Measurements from ENCODE around the gene TRMT10B.

The TRMT10B gene

DNA sequence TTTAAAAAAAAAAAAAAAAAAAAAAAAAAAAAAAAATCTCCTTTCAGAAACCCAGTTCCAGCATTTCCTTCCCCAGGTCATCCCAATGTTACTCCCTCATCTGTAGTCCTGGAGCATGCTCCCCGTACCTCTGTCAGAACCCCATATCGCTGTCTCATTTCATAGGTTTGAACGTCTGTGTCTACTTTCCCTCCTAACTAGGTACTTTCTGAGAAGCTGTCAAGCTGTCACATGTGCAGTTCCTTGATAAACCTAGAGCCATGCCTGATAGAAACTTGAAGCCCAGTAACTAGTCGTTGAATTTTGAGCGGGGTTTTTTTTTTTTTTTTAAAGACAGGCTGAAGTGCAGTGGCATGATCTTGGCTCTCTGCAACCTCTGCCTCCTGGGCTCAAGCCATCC lies 15.7 kb downstream of the TRMT10B start:
- CTCF ChIA-PET: no interaction called here
- DNase-seq (ENCODE audit: extremely low spot score): no peak
- TF ChIP-seq ZNF384 (IDR thresholded peaks at IDR 0.05) (no peak), FOXM1 (IDR thresholded peaks at IDR 0.05; ENCODE audit: borderline replicate concordance) (no peak), ELF4 (IDR thresholded peaks at IDR 0.05) (no peak), ARNT (IDR thresholded peaks at IDR 0.05) (no peak), BHLHE40 (IDR thresholded peaks at IDR 0.05; ENCODE audit: borderline replicate concordance) (no peak), TARDBP (IDR thresholded peaks at IDR 0.05) (no peak), FOXA1 (IDR thresholded peaks at IDR 0.05) (no peak), SUZ12 (IDR thresholded peaks at IDR 0.05) (no peak), PKNOX1 (IDR thresholded peaks at IDR 0.05) (no peak), FOXK2 (IDR thresholded peaks at IDR 0.05) (no peak), L3MBTL2 (conservative IDR thresholded peaks at IDR 0.05) (no peak), CTBP1 (IDR thresholded peaks at IDR 0.05; ENCODE audit: borderline replicate concordance) (no peak), SP1 (IDR thresholded peaks at IDR 0.05) (no peak), HDGF (IDR thresholded peaks at IDR 0.05; ENCODE audit: borderline replicate concordance) (no peak), LEF1 (IDR thresholded peaks at IDR 0.05; ENCODE audit: borderline replicate concordance) (no peak), NFRKB (IDR thresholded peaks at IDR 0.05) (no peak)
- POLR2A ChIA-PET: no interaction called here

GRCh38 chr9:37769995-37770394 lies 16.4 kb downstream of the TRMT10B start:
- POLR2A ChIA-PET: no interaction called here
- CTCF ChIA-PET: no interaction called here

DNA sequence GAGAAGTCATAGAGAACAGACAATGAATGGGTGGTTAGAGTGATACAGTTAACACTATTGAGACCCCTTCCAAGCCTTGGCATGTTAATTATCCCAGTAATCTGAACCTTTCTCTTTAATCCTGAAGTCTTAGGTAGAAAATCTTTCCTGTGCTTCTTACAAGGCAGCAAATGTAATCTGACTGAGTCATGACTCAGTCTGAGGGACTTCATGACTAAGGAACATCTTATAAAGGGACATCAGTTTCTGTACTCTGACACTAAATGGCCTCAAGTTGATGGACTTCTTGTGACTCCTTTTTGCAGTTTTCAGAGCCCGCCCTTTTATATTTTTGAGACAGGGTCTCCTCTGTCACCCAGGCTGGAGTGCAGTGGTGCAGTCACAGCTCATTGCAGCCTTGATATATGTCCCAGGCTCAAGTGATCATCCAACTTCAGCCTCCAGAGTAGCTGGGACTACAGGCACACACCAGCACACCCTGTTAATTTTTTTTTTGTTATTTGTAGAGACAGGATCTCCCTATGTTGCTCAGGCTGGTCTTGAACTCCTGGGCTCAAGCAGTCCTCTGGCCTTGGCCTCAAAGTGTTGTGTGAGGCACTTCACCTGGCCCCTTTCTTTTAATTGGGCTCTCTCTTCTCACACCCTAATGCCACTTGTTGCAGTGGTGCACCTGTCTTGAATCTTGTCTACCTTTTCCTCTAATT lies 21.8 kb downstream of the TRMT10B start:
- DNase-seq (ENCODE audit: extremely low spot score): no peak
- ChIA-PET CTCF (no interaction called here), POLR2A (interaction anchor here (0.7 to 1.5 kb wide), 2 partner anchors 10 to 133 kb away, joined by 4 to 8 read pairs; partner anchors contain the start of gene EXOSC3)
- TF ChIP-seq FOXK2 (IDR thresholded peaks at IDR 0.05) (no peak), L3MBTL2 (conservative IDR thresholded peaks at IDR 0.05) (no peak), FOXA1 (IDR thresholded peaks at IDR 0.05) (no peak), ZNF384 (IDR thresholded peaks at IDR 0.05) (no peak), ELF4 (IDR thresholded peaks at IDR 0.05) (no peak)

More at GRCh38 chr9:37769995-37770394, 16.4 kb downstream of the TRMT10B start:
- TF ChIP-seq CTBP1 (IDR thresholded peaks at IDR 0.05; ENCODE audit: borderline replicate concordance) (no peak), L3MBTL2 (conservative IDR thresholded peaks at IDR 0.05) (no peak), FOXM1 (IDR thresholded peaks at IDR 0.05; ENCODE audit: borderline replicate concordance) (no peak), SP1 (IDR thresholded peaks at IDR 0.05) (no peak)
- no peak for DNase-seq (ENCODE audit: extremely low spot score)

GRCh38 chr9:37776328-37776727 lies 22.7 kb downstream of the TRMT10B start:
- TF ChIP-seq FOXA1 (IDR thresholded peaks at IDR 0.05): no peak
- no peak for TF ChIP-seq ELF4 (IDR thresholded peaks at IDR 0.05)
- TF ChIP-seq LEF1 (IDR thresholded peaks at IDR 0.05; ENCODE audit: borderline replicate concordance): no peak
- no peak for TF ChIP-seq FOXM1 (IDR thresholded peaks at IDR 0.05; ENCODE audit: borderline replicate concordance)
- TF ChIP-seq SP1 (IDR thresholded peaks at IDR 0.05): no peak
- no peak for TF ChIP-seq TARDBP (IDR thresholded peaks at IDR 0.05)
- no peak for TF ChIP-seq SUZ12 (IDR thresholded peaks at IDR 0.05)
- no peak for TF ChIP-seq CTBP1 (IDR thresholded peaks at IDR 0.05; ENCODE audit: borderline replicate concordance)
- TF ChIP-seq L3MBTL2 (conservative IDR thresholded peaks at IDR 0.05): no peak
- TF ChIP-seq NFRKB (IDR thresholded peaks at IDR 0.05): no peak
- DNase-seq (ENCODE audit: extremely low spot score): no peak
- CTCF ChIA-PET: no interaction called here
- POLR2A ChIA-PET: no interaction called here

DNA sequence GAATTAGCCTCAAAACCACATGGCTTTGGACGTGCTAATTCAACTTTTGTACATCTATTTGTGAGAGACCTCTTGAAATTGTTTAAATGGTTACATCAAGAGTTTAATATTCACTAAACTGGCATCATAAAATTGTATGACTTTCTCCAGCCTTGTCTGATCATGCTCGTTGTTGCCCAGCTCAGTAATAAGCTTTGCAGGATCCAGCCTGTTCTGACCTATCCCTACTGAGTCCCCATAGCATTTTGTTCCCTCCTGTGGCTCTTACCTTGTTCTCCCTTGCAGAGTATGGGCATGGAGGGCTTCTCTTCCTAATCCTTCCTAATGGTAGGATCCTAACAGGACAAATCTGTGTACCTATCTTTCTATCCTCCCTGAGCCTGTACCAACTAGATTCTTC lies 24.9 kb downstream of the TRMT10B start:
- POLR2A ChIA-PET: interaction anchor here (1.3 to 1.4 kb wide), 2 partner anchors 21 to 293 kb away, joined by 3 to 4 read pairs; partner anchors contain the start of gene POLR1E
- TF ChIP-seq TARDBP (IDR thresholded peaks at IDR 0.05): no peak
- TF ChIP-seq SUZ12 (IDR thresholded peaks at IDR 0.05): no peak
- TF ChIP-seq LEF1 (IDR thresholded peaks at IDR 0.05; ENCODE audit: borderline replicate concordance): no peak
- TF ChIP-seq SP1 (IDR thresholded peaks at IDR 0.05): no peak
- no peak for TF ChIP-seq PKNOX1 (IDR thresholded peaks at IDR 0.05)
- no peak for TF ChIP-seq L3MBTL2 (conservative IDR thresholded peaks at IDR 0.05)
- no peak for TF ChIP-seq ARNT (IDR thresholded peaks at IDR 0.05)
- TF ChIP-seq FOXK2 (IDR thresholded peaks at IDR 0.05): no peak
- no peak for TF ChIP-seq ZNF384 (IDR thresholded peaks at IDR 0.05)
- no peak for TF ChIP-seq HDGF (IDR thresholded peaks at IDR 0.05; ENCODE audit: borderline replicate concordance)
- TF ChIP-seq NFRKB (IDR thresholded peaks at IDR 0.05): no peak
- no peak for TF ChIP-seq ELF4 (IDR thresholded peaks at IDR 0.05)
- no peak for TF ChIP-seq CTBP1 (IDR thresholded peaks at IDR 0.05; ENCODE audit: borderline replicate concordance)
- TF ChIP-seq FOXM1 (IDR thresholded peaks at IDR 0.05; ENCODE audit: borderline replicate concordance): no peak
- no peak for TF ChIP-seq FOXA1 (IDR thresholded peaks at IDR 0.05)
- no peak for TF ChIP-seq BHLHE40 (IDR thresholded peaks at IDR 0.05; ENCODE audit: borderline replicate concordance)
- DNase-seq (ENCODE audit: extremely low spot score): no peak
- CTCF ChIA-PET: no interaction called here

GRCh38 chr9:37784291-37784615 lies 30.6 kb downstream of the TRMT10B start:
- TF ChIP-seq BHLHE40 (IDR thresholded peaks at IDR 0.05; ENCODE audit: borderline replicate concordance): no peak
- no peak for TF ChIP-seq ARNT (IDR thresholded peaks at IDR 0.05)
- no peak for TF ChIP-seq SP1 (IDR thresholded peaks at IDR 0.05)
- TF ChIP-seq TARDBP (IDR thresholded peaks at IDR 0.05): no peak
- no peak for TF ChIP-seq NFRKB (IDR thresholded peaks at IDR 0.05)
- no peak for TF ChIP-seq SUZ12 (IDR thresholded peaks at IDR 0.05)
- TF ChIP-seq FOXM1 (IDR thresholded peaks at IDR 0.05; ENCODE audit: borderline replicate concordance): no peak
- no peak for TF ChIP-seq ELF4 (IDR thresholded peaks at IDR 0.05)
- TF ChIP-seq FOXK2 (IDR thresholded peaks at IDR 0.05): no peak
- no peak for TF ChIP-seq HDGF (IDR thresholded peaks at IDR 0.05; ENCODE audit: borderline replicate concordance)
- no peak for TF ChIP-seq PKNOX1 (IDR thresholded peaks at IDR 0.05)
- TF ChIP-seq LEF1 (IDR thresholded peaks at IDR 0.05; ENCODE audit: borderline replicate concordance): no peak
- TF ChIP-seq CTBP1 (IDR thresholded peaks at IDR 0.05; ENCODE audit: borderline replicate concordance): no peak
- no peak for TF ChIP-seq L3MBTL2 (conservative IDR thresholded peaks at IDR 0.05)
- no peak for TF ChIP-seq ZNF384 (IDR thresholded peaks at IDR 0.05)
- no peak for TF ChIP-seq FOXA1 (IDR thresholded peaks at IDR 0.05)
- ChIA-PET POLR2A (interaction anchor here (1.2 to 2.8 kb wide), 2 partner anchors 10 to 16 kb away, joined by 8 to 19 read pairs; partner anchors contain the start of gene DCAF10), CTCF (interaction anchor here (1.1 kb wide), 1 partner anchor 13 kb away, joined by 4 read pairs; no protein-coding TSS in a partner anchor)
- no peak for DNase-seq (ENCODE audit: extremely low spot score)

All from HEK293T (cell line).